Heart left ventricle (tissue), 13 donors: ENCODE results near the gene CASK.

Experiments
- POLR2A ChIP-seq, 2 donors: fragments of 450-650 bp; IDR thresholded peaks; one replicate each; pipeline ENCODE4 v1.6.1; 2017; ENCODE audit warnings: antibody characterized with exemption in 2 of 2, mild to moderate bottlenecking in 2 of 2, moderate library complexity in 2 of 2
- TF ChIP-seq, protein P1 (sequence below), 12 donors: fragments of 200-600 bp; sonication (generic) in 4 of 12; IDR thresholded peaks; one replicate each; pipeline versions ENCODE4 v1.5.0 to v1.8.0; 2018 to 2022; ENCODE audit warnings: antibody characterized with exemption in 12 of 12, mild to moderate bottlenecking in 5 of 12
- donor health status: ischemic (EF 13 %, LVEDD 7.1; RV severe dilation, severe dysfunction).
- donor health status: DM: no; HTN: yes; CAD: no.
- donor health status: DM: no; HTN: no; CAD: no.
- donor health status: ischemic (EF 25% LVEDD 6.9; RV normal size, moderate dysfunction).
- donor health status: ischemic (EF 25% LVEDD 5.7; RV mildly dilated, moderate dysfunction).
- donor health status: ischemic (EF 35%, LVEDD 5.7; RV mildly dilated, moderate dysfunction).
- donor health status: nonischemic (EF 11% LVEDD 7.7; RV severe dilation, severe dysfunction).
- donor health status: DM: yes; HTN: yes; CAD: no.
- donor health status: PGD.
- donor health status: ischemic (EF 29% LVEDD 5.4; RV normal size, mild dysfunction).
- donor health status: nonischemic (EF 23%, LVEDD 6.1; RV moderate dilation, normal function).

DNA sequence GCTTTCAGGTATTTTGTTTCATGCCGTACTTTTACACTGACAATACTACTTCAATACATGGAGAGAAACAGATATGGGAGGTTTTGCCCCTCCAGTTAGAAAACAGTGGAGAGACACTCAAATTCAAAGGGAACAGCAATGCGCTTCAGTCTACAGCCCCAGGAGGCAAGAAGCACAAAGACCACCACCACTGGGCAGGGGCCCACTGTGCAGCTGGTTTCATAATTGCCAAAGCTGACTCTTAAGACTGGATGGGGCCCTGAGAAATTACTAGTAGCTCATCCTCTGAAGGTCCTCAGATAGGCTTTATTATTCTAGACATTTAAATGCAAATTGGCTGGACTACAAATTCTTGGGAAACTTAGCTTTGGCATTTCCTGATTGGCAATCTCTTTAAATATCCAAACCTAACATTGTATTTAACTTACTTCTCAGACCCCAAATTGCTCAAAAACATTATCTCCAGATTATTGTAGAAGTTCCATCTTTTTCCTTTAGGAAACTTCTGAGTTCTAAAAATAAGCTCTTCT is 320.5 kb downstream of the CASK start:
- TF ChIP-seq, protein P1, sequence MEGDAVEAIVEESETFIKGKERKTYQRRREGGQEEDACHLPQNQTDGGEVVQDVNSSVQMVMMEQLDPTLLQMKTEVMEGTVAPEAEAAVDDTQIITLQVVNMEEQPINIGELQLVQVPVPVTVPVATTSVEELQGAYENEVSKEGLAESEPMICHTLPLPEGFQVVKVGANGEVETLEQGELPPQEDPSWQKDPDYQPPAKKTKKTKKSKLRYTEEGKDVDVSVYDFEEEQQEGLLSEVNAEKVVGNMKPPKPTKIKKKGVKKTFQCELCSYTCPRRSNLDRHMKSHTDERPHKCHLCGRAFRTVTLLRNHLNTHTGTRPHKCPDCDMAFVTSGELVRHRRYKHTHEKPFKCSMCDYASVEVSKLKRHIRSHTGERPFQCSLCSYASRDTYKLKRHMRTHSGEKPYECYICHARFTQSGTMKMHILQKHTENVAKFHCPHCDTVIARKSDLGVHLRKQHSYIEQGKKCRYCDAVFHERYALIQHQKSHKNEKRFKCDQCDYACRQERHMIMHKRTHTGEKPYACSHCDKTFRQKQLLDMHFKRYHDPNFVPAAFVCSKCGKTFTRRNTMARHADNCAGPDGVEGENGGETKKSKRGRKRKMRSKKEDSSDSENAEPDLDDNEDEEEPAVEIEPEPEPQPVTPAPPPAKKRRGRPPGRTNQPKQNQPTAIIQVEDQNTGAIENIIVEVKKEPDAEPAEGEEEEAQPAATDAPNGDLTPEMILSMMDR (IDR thresholded peaks at IDR 0.05), result no peak
- TF ChIP-seq POLR2A (IDR thresholded peaks at IDR 0.05), result no peak
